GM21786 (cell line): Measurements from ENCODE around the gene NR3C2.
"Not testable (repeated sequence)": the region's sequence is repeated elsewhere in the genome, so short reads cannot be mapped to it uniquely, and the experiment has no call there.

ENCODE experiments used
- ATAC-seq: cut with Tn5 transposase; IDR thresholded peaks from one replicate; pipeline ENCODE4 v1.9.1; 2021; ENCODE audit not compliant: unreplicated experiment

NR3C2 gene

GRCh38 chr4:148182230-148182911 lies 259.8 kb downstream of the NR3C2 start:
- no peak for ATAC-seq

- ATAC-seq, result no peak
Measured at GRCh38 chr4:148173397-148174017, 268.7 kb downstream of the NR3C2 start.

- no peak for ATAC-seq
Measured at GRCh38 chr4:148171596-148171995, 270.6 kb downstream of the NR3C2 start.

GRCh38 chr4:148170408-148171365 lies 271.5 kb downstream of the NR3C2 start:
- no peak for ATAC-seq

- ATAC-seq, result no peak
Measured at GRCh38 chr4:148166132-148166591, 276.1 kb downstream of the NR3C2 start.

GRCh38 chr4:148164557-148164956 lies 277.7 kb downstream of the NR3C2 start:
- ATAC-seq, result no peak

- ATAC-seq, result no peak
Measured at GRCh38 chr4:148162991-148163390, 279.2 kb downstream of the NR3C2 start.

- ATAC-seq, result no peak
Measured at GRCh38 chr4:148162519-148162918, 279.7 kb downstream of the NR3C2 start.

GRCh38 chr4:148161601-148162000 lies 280.6 kb downstream of the NR3C2 start:
- no peak for ATAC-seq

- no peak for ATAC-seq
Measured at GRCh38 chr4:148159793-148160192, 282.4 kb downstream of the NR3C2 start.

- ATAC-seq, result no peak
Measured at GRCh38 chr4:148154769-148155168, 287.4 kb downstream of the NR3C2 start.

- no peak for ATAC-seq
Measured at GRCh38 chr4:148152868-148153625, 289.2 kb downstream of the NR3C2 start.

GRCh38 chr4:148151806-148152205 lies 290.4 kb downstream of the NR3C2 start:
- ATAC-seq, result no peak

GRCh38 chr4:148145475-148145874 lies 296.7 kb downstream of the NR3C2 start:
- ATAC-seq, result no peak

GRCh38 chr4:148143174-148143573 lies 299.0 kb downstream of the NR3C2 start:
- ATAC-seq, result no peak

- no peak for ATAC-seq
Measured at GRCh38 chr4:148141501-148141900, 300.7 kb downstream of the NR3C2 start.

- ATAC-seq, result no peak
Measured at GRCh38 chr4:148126825-148127224, 315.4 kb downstream of the NR3C2 start.

- no peak for ATAC-seq
Measured at GRCh38 chr4:148124512-148124911, 317.7 kb downstream of the NR3C2 start.

- ATAC-seq, result not testable (repeated sequence)
Measured at GRCh38 chr4:148123161-148123560, 319.1 kb downstream of the NR3C2 start.

GRCh38 chr4:148120216-148120615 lies 322.0 kb downstream of the NR3C2 start:
- no peak for ATAC-seq

GRCh38 chr4:148118633-148119032 lies 323.6 kb downstream of the NR3C2 start:
- ATAC-seq, result no peak
